ENCODE measurements around the gene CGA.
"Not testable (repeated sequence)": the region's sequence is repeated elsewhere in the genome, so short reads cannot be mapped to it uniquely, and the experiment has no call there.

The CGA gene

GRCh38 chr6:87095087-87095509 lies at the start of gene CGA:
Gene CGA, minus strand, starts transcription at chr6:87095106. Its CDS starts 6,906 bp downstream, at chr6:87088200.
- DNase-seq, result no peak

GRCh38 chr6:87139927-87140326 lies 45.0 kb upstream of the CGA start:
- not testable (repeated sequence) for DNase-seq

- peak; percentile 45 for DNase-seq
Measured at GRCh38 chr6:87139236-87139635, 44.3 kb upstream of the CGA start.

- no peak for DNase-seq
Measured at GRCh38 chr6:87136963-87137362, 42.1 kb upstream of the CGA start.

- DNase-seq, result no peak
Measured at GRCh38 chr6:87127737-87128136, 32.8 kb upstream of the CGA start.

- no peak for DNase-seq
Measured at GRCh38 chr6:87126501-87126900, 31.6 kb upstream of the CGA start.

GRCh38 chr6:87124074-87124473 lies 29.2 kb upstream of the CGA start:
- DNase-seq, result no peak

- no peak for DNase-seq
Measured at GRCh38 chr6:87122477-87122876, 27.6 kb upstream of the CGA start.

GRCh38 chr6:87118054-87118453 lies 23.1 kb upstream of the CGA start:
- DNase-seq, result no peak

GRCh38 chr6:87116922-87117321 lies 22.0 kb upstream of the CGA start:
- no peak for DNase-seq

GRCh38 chr6:87115402-87116135 lies 20.7 kb upstream of the CGA start:
- DNase-seq, result no peak

GRCh38 chr6:87110636-87111035 lies 15.7 kb upstream of the CGA start:
- no peak for DNase-seq

- no peak for DNase-seq
Measured at GRCh38 chr6:87105823-87106222, 10.9 kb upstream of the CGA start.

GRCh38 chr6:87104667-87105066 lies 9.8 kb upstream of the CGA start:
- no peak for DNase-seq

GRCh38 chr6:87103977-87104601 lies 9.2 kb upstream of the CGA start:
- DNase-seq, result no peak

- no peak for DNase-seq
Measured at GRCh38 chr6:87102151-87102621, 7.3 kb upstream of the CGA start.

GRCh38 chr6:87101067-87101466 lies 6.2 kb upstream of the CGA start:
- DNase-seq, result no peak

GRCh38 chr6:87100216-87100615 lies 5.3 kb upstream of the CGA start:
- no peak for DNase-seq

- no peak for DNase-seq
Measured at GRCh38 chr6:87099472-87099871, 4.6 kb upstream of the CGA start.

GRCh38 chr6:87094576-87094975 lies 330 bp downstream of the CGA start:
- DNase-seq, result no peak

- no peak for DNase-seq
Measured at GRCh38 chr6:87093651-87094050, 1.3 kb downstream of the CGA start.

GRCh38 chr6:87093199-87093598 lies 1.7 kb downstream of the CGA start:
- DNase-seq, result no peak

GRCh38 chr6:87092435-87092834 lies 2.5 kb downstream of the CGA start:
- no peak for DNase-seq

GRCh38 chr6:87089135-87089534 lies 5.8 kb downstream of the CGA start:
- no peak for DNase-seq

GRCh38 chr6:87088076-87088475 lies 6.8 kb downstream of the CGA start:
- no peak for DNase-seq
